Dermis lymphatic vessel endothelial cell (primary cell): ENCODE results near the gene ZNF564. TPM values are rescaled to one million over a fixed set of nuclear protein-coding genes. Genes with fewer than 3 reads are reported as not detected.

Experiments used
- total RNA-seq: library from RNA; depleted of rRNA; stranded (reverse); fragments of >200 nt; gene quantifications from 2 replicates; pipeline ENCODE4 v1.2.1, GENCODE V29; 2014

Gene ZNF564
- 9.1 and 12.0 TPM in 2 replicates for total RNA-seq

DNA sequence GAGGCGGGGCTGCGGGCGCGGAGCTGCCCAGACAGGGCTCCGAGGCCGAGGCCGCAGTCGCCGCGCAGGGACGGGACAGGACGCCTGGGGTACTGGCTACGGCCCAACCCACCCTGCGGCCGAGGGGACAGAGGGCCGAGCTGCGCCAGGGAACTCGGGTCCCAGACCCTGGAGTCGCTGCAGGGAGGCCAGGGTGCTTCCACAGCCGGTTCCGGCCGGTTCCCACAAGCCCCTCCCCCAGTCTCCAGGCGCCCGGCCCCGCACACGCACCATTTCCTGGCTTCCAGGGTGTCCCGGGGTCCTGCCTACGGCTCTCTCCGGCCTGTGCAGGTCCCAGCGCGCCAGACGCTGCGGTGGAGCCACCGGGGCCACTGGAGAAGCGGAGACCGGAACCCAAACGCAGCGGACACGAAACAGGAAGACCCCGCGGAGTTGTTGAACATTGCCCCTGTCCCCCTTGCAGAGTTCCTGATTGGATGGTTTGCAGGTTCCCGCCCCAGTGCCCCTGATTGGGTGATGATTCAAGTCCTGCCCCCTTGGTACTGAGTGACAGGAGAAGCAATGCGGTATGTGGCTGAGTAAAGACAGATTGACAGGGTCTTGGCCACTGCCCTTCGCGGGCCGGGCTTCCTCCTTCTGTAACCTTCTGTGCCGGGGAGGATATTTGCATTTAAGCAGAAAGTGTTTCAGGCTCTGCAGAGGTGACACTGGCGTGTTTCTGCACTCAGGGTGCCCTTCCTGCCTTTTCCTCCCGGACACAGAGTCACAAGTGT is at the start of gene ZNF564:
TSS of gene ZNF564 (minus strand) at position 423 of the 773 bp plus-strand sequence. CDS start at position 273, 150 bp downstream.

GRCh38 chr19:12484371-12485051 is 66.8 kb downstream of the ZNF564 start, which contains the start of gene ZNF709:
Gene ZNF709 (minus strand): TSS chr19:12484816. CDS start chr19:12484657, 159 bp downstream.

Other genes starting within 250 kb of the ZNF564 start
- 1.2 and 2.0 TPM in 2 replicates for gene ZNF563, start 217.8 kb downstream of the ZNF564 start, total RNA-seq
- gene ZNF442, start 185.8 kb downstream of the ZNF564 start, total RNA-seq = 0.65 and 1.9 TPM in 2 replicates
- gene ZNF799, start 150.2 kb downstream of the ZNF564 start, total RNA-seq = 7.2 and 8.9 TPM in 2 replicates
- gene ZNF443, start 110.5 kb downstream of the ZNF564 start, total RNA-seq = 5.5 and 7.2 TPM in 2 replicates
- gene ZNF709, start 66.7 kb downstream of the ZNF564 start, total RNA-seq = 3.5 and 5.0 TPM in 2 replicates
- gene ZNF490, start 59.3 kb upstream of the ZNF564 start, total RNA-seq = 7.4 and 8.1 TPM in 2 replicates
- gene ZNF791, start 59.4 kb upstream of the ZNF564 start, total RNA-seq = 13.8 and 14.4 TPM in 2 replicates
- 51.4 and 57.1 TPM in 2 replicates for gene MAN2B1, start 115.3 kb upstream of the ZNF564 start, total RNA-seq
- 7.8 and 7.9 TPM in 2 replicates for gene WDR83, start 115.3 kb upstream of the ZNF564 start, total RNA-seq
- gene DHPS, start 130.4 kb upstream of the ZNF564 start, total RNA-seq = 47.4 and 47.6 TPM in 2 replicates
- gene GNG14, start 136.5 kb upstream of the ZNF564 start, total RNA-seq = not detected in 2 replicates
- 3.5 and 6.4 TPM in 2 replicates for gene FBXW9, start 145.1 kb upstream of the ZNF564 start, total RNA-seq
- gene TNPO2, start 172.4 kb upstream of the ZNF564 start, total RNA-seq = 18.7 and 20.4 TPM in 2 replicates
- gene TRIR, start 183.2 kb upstream of the ZNF564 start, total RNA-seq = 170 and 174 TPM in 2 replicates
- 77.6 and 85.5 TPM in 2 replicates for gene GET3, start 186.0 kb upstream of the ZNF564 start, total RNA-seq
- gene BEST2, start 200.3 kb upstream of the ZNF564 start, total RNA-seq = not detected in 2 replicates
- gene HOOK2, start 224.1 kb upstream of the ZNF564 start, total RNA-seq = 9.7 and 10.6 TPM in 2 replicates
- 149 and 187 TPM in 2 replicates for gene JUNB, start 240.0 kb upstream of the ZNF564 start, total RNA-seq